GM12865 (cell line): ENCODE measurements around the gene PDRG1.

ENCODE experiments used
- DNase-seq: peaks from one replicate; pipeline ENCODE4 v3.0.0; 2010; ENCODE audit warnings: low read depth
- H3K4me3 ChIP-seq: 2 replicates; pipeline ENCODE4 v1.5.1; 2011; ENCODE audit warnings: mild to moderate bottlenecking, low read depth, low read length, control low read depth
- CTCF ChIP-seq: IDR thresholded peaks from 2 replicates; pipeline ENCODE4 v1.5.1; 2011; ENCODE audit warnings: low read length, control low read depth, low read depth, inconsistent platforms; ENCODE audit not compliant: insufficient read depth; ENCODE audit errors: missing control alignments

PDRG1 gene

GRCh38 chr20:31977080-31977479, 25.2 kb upstream of the PDRG1 start:
- no peak overlapping the region for H3K4me3 ChIP-seq
- TF ChIP-seq CTCF, result no peak
- no peak for DNase-seq

DNA sequence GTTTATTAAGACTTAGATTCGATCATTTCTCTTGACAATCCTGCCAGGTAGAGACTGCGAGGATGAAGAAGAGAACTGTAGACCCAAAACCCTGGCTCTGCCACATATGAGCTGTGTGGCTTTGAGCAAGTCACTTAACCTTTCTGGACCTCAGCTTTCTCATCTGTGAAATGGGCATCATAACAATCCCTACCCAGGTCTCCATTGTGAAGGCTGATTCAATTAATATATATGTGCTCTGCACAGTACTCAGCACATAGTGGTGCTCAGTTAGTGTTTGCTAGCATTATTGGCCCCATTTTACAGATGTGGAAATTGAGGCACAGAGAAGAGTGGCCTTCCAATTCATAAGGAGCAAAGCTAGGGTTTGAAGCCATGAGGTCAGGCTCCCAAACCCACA, 24.0 kb upstream of the PDRG1 start:
- DNase-seq, result no peak
- H3K4me3 ChIP-seq, result no peak overlapping the region
- no peak for TF ChIP-seq CTCF

GRCh38 chr20:31974951-31975487, 23.2 kb upstream of the PDRG1 start:
- no peak overlapping the region for H3K4me3 ChIP-seq
- no peak for DNase-seq
- no peak for TF ChIP-seq CTCF

GRCh38 chr20:31974296-31974695, 22.4 kb upstream of the PDRG1 start:
- no peak overlapping the region for H3K4me3 ChIP-seq
- no peak for TF ChIP-seq CTCF
- DNase-seq, result no peak

DNA sequence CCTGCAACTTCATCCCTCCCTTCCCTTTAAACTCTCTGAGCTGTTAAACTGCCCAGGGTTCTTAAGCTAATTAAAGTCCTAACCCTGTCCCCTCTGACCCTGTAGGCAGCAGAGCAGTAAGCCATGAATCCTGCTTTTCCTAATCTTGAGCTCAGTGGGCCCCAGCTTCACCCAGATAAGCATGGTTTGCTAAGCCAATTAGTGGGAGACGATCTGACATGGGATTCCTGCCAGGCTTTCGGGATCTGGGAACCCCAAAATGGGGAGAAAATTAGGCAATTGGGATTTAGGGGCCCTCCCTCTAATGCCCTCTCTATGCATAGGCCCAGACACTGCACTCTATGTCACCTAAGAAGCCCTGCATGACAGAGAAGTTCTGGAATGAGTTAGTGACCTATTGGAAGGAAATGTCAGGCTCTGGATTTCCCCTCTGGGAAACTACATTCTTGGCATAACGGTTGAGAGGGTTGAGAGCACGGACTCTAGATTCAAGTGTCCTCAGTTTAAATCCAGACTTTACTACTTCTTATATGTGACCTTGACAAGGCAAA, 20.7 kb upstream of the PDRG1 start:
- TF ChIP-seq CTCF, result no peak
- DNase-seq, result no peak
- H3K4me3 ChIP-seq, result no peak overlapping the region

- no peak overlapping the region for H3K4me3 ChIP-seq
- no peak for TF ChIP-seq CTCF
- DNase-seq, result no peak
Measured at GRCh38 chr20:31969991-31970390, 18.1 kb upstream of the PDRG1 start.
